ENCODE results near the gene COL8A1. TPM values are rescaled to one million over a fixed set of nuclear protein-coding genes. Genes with fewer than 3 reads are reported as not detected.

COL8A1 gene
- total and polyA plus RNA-seq, 3 donors from 2014 or later = 1.1 to 11.5 (median 1.3) TPM

GRCh38 chr3:99713440-99713839 lies 75.0 kb downstream of the COL8A1 start:
- intact Hi-C loops (cut with DNase I; ENCODE audit: low total_unique reads) = no loop called here
- Histone ChIP-seq H3K27me3 (no peaks in the 10 kb centered on the region), H3K27ac (peak overlapping the region; percentile 3 to 42), H3K4me1 (peaks cover 7% of the 10 kb centered on the region), H3K36me3 (ENCODE audit: low read depth, missing control alignments) (no peaks in the 10 kb centered on the region), H3K9me3 (no peaks in the 10 kb centered on the region), H3K4me3 (no peak overlapping the region)
- DNase-seq = no peak
- no peak for TF ChIP-seq CTCF (IDR thresholded peaks at IDR 0.05)
- no peak for TF ChIP-seq POLR2A (IDR thresholded peaks at IDR 0.05)
- 64 to 73% methylated on average over 5 of the region's 5 CpGs for WGBS, 2 donors

GRCh38 chr3:99714146-99714545 lies 75.8 kb downstream of the COL8A1 start:
- no peaks in the 10 kb centered on the region for H3K9me3 ChIP-seq
- intact Hi-C loops (cut with DNase I; ENCODE audit: low total_unique reads) = no loop called here
- H3K27me3 ChIP-seq = no peaks in the 10 kb centered on the region
- H3K27ac ChIP-seq = peak overlapping the region in 1 of 2 donors; percentile 33
- H3K4me3 ChIP-seq = no peak overlapping the region
- H3K36me3 ChIP-seq (ENCODE audit: low read depth, missing control alignments) = no peaks in the 10 kb centered on the region
- DNase-seq = no peak
- peaks cover 7% of the 10 kb centered on the region for H3K4me1 ChIP-seq
- 56 to 58% methylated on average over 1 of the region's 1 CpG for WGBS, 2 donors
- no peak for TF ChIP-seq CTCF (IDR thresholded peaks at IDR 0.05)
- TF ChIP-seq POLR2A (IDR thresholded peaks at IDR 0.05) = no peak

GRCh38 chr3:99714575-99714974 lies 76.2 kb downstream of the COL8A1 start:
- Histone ChIP-seq H3K27ac (peak overlapping the region in 1 of 2 donors; percentile 33), H3K9me3 (no peaks in the 10 kb centered on the region), H3K4me3 (no peak overlapping the region), H3K36me3 (ENCODE audit: low read depth, missing control alignments) (no peaks in the 10 kb centered on the region), H3K4me1 (peaks cover 7% of the 10 kb centered on the region), H3K27me3 (no peaks in the 10 kb centered on the region)
- no peak for TF ChIP-seq CTCF (IDR thresholded peaks at IDR 0.05)
- TF ChIP-seq POLR2A (IDR thresholded peaks at IDR 0.05) = no peak
- WGBS, 2 donors = 88 to 89% methylated on average over 2 of the region's 2 CpGs
- DNase-seq = no peak
- intact Hi-C loops (cut with DNase I; ENCODE audit: low total_unique reads) = no loop called here

GRCh38 chr3:99716463-99716995 lies 78.1 kb downstream of the COL8A1 start:
- Histone ChIP-seq H3K27ac (no peak overlapping the region), H3K4me1 (peaks cover 7% of the 10 kb centered on the region), H3K9me3 (no peaks in the 10 kb centered on the region), H3K4me3 (no peak overlapping the region), H3K27me3 (no peaks in the 10 kb centered on the region), H3K36me3 (ENCODE audit: low read depth, missing control alignments) (no peaks in the 10 kb centered on the region)
- 55 to 68% methylated on average over 3 of the region's 3 CpGs for WGBS, 2 donors
- TF ChIP-seq CTCF (IDR thresholded peaks at IDR 0.05) = no peak
- TF ChIP-seq POLR2A (IDR thresholded peaks at IDR 0.05) = no peak
- DNase-seq = no peak
- intact Hi-C loops (cut with DNase I; ENCODE audit: low total_unique reads) = no loop called here

GRCh38 chr3:99720985-99721632 lies 82.7 kb downstream of the COL8A1 start:
- Histone ChIP-seq H3K9me3 (no peaks in the 10 kb centered on the region), H3K36me3 (ENCODE audit: low read depth, missing control alignments) (no peaks in the 10 kb centered on the region), H3K27ac (no peak overlapping the region), H3K27me3 (no peaks in the 10 kb centered on the region), H3K4me3 (no peak overlapping the region), H3K4me1 (no peaks in the 10 kb centered on the region)
- intact Hi-C loops (cut with DNase I; ENCODE audit: low total_unique reads) = no loop called here
- WGBS, 2 donors = 30 to 36% methylated on average over 8 of the region's 8 CpGs
- no peak for DNase-seq
- TF ChIP-seq CTCF (IDR thresholded peaks at IDR 0.05) = no peak

Measured in testis (tissue), 3 donors.